ENCODE results near the gene ECHDC1. TPM values are rescaled to one million over a fixed set of nuclear protein-coding genes. Genes with fewer than 3 reads are reported as not detected.

ECHDC1 gene
- total RNA-seq, 1 experiment from 2014 or later, result 47.2 TPM

DNA sequence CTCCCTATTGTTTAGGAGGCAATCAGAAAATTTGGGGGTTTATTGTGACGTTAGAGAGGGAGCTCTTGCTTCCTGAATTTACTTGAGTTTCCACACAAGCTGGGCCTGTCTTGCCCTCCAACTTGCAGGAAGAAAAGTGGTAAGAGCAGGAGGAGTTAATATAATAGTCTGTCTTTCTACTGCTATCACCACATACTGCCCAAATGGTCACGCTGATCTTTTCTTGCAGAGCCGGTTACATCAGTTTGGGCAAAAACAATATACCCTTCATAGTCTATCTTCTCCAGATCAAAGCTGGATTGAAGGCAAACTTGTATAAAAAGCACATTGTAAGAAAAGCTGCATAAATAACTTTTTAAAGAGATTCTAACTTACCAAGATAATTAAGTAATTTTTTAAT, 46.3 kb upstream of the ECHDC1 start:
- Histone ChIP-seq H3K4me3 (replicated peaks in 1 of 2; ENCODE audit: low read depth in 1 of 2, low read length in 2 of 2) (no peak overlapping the region), H3K9ac (ENCODE audit: low read length) (no peak overlapping the region), H3K27me3 (ENCODE audit: insufficient read depth, low read length) (no peaks in the 10 kb centered on the region), H3K9me3 (ENCODE audit: control insufficient read depth in 1 of 2, insufficient read depth in 1 of 2, low read depth in 1 of 2, low read length in 2 of 2) (no peaks in the 10 kb centered on the region), H3K27ac (ENCODE audit: low read depth, low read length) (no peak overlapping the region), H3K4me1 (ENCODE audit: control insufficient read depth in 1 of 2, insufficient read depth in 2 of 2, low read length in 2 of 2) (no peaks in the 10 kb centered on the region), H3K36me3 (ENCODE audit: control insufficient read depth in 1 of 2, insufficient read depth in 2 of 2, low read length in 2 of 2) (no peaks in the 10 kb centered on the region), H3K9me2 (ENCODE audit: insufficient read depth) (no peaks in the 10 kb centered on the region), H3K4me2 (ENCODE audit: low read length) (no peak overlapping the region), H3K79me2 (ENCODE audit: insufficient read depth, low read length) (no peaks in the 10 kb centered on the region), H4K20me1 (ENCODE audit: insufficient read depth) (no peaks in the 10 kb centered on the region), H2AFZ (ENCODE audit: low read depth, low read length, poor library complexity, severe bottlenecking) (no peak overlapping the region)
- ChIA-PET RAD21 (ENCODE audit: low non-redundant PET in 1 of 2, low total read pairs in 2 of 2, uncharacterized antibody in 2 of 2, unreplicated experiment in 2 of 2) (no interaction called here), POLR2A (no interaction called here), CTCF (no interaction called here)
- BruUV-seq (replicated peaks), result no TSS peak
- ATAC-seq (no peak), DNase-seq (ENCODE audit: low read depth, low spot score) (no peak)
- intact Hi-C loops (cut with micrococcal nuclease), result no loop called here
- TF ChIP-seq ELF1 (IDR thresholded peaks at IDR 0.05; ENCODE audit: borderline replicate concordance, low read depth) (no peak), JUND (IDR thresholded peaks at IDR 0.05) (no peak), SP1 (IDR thresholded peaks at IDR 0.05; ENCODE audit: low read depth) (no peak), EZH2phosphoT487 (IDR thresholded peaks at IDR 0.05; ENCODE audit: borderline replicate concordance) (no peak), FOSL1 (IDR thresholded peaks at IDR 0.05; ENCODE audit: low read depth) (no peak), ZNF274 (IDR thresholded peaks at IDR 0.05; ENCODE audit: low read depth, low read length) (no peak), POLR2A (IDR thresholded peaks at IDR 0.05; ENCODE audit: borderline replicate concordance, extremely low read depth, insufficient read depth, insufficient read length) (no peak), ZFX (IDR thresholded peaks at IDR 0.05) (no peak)
- TF ChIP-seq, protein P1, sequence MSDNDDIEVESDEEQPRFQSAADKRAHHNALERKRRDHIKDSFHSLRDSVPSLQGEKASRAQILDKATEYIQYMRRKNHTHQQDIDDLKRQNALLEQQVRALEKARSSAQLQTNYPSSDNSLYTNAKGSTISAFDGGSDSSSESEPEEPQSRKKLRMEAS (IDR thresholded peaks at IDR 0.05), result no peak
- TF ChIP-seq, protein P2, sequence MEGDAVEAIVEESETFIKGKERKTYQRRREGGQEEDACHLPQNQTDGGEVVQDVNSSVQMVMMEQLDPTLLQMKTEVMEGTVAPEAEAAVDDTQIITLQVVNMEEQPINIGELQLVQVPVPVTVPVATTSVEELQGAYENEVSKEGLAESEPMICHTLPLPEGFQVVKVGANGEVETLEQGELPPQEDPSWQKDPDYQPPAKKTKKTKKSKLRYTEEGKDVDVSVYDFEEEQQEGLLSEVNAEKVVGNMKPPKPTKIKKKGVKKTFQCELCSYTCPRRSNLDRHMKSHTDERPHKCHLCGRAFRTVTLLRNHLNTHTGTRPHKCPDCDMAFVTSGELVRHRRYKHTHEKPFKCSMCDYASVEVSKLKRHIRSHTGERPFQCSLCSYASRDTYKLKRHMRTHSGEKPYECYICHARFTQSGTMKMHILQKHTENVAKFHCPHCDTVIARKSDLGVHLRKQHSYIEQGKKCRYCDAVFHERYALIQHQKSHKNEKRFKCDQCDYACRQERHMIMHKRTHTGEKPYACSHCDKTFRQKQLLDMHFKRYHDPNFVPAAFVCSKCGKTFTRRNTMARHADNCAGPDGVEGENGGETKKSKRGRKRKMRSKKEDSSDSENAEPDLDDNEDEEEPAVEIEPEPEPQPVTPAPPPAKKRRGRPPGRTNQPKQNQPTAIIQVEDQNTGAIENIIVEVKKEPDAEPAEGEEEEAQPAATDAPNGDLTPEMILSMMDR (IDR thresholded peaks at IDR 0.05 in 2 of 3, conservative IDR thresholded peaks at IDR 0.05 in 1 of 3; ENCODE audit: borderline replicate concordance in 1 of 3, insufficient read depth in 1 of 3, low read depth in 2 of 3, low read length in 2 of 3), result no peak

All from HCT116 (cell line).